Right ventricle myocardium superior (tissue), 1 donor: ENCODE data around the gene GOLPH3. TPM values are rescaled to one million over a fixed set of nuclear protein-coding genes. Genes with fewer than 3 reads are reported as not detected.
"Not testable (repeated sequence)": the region's sequence is repeated elsewhere in the genome, so short reads cannot be mapped to it uniquely, and the experiment has no call there.

Source experiments
- ATAC-seq: fragments of 200-7000 bp; cut with Tn5 transposase; one replicate; pipeline ENCODE4 v1.9.1; 2020; ENCODE audit warnings: mild to moderate bottlenecking; ENCODE audit not compliant: poor library complexity
- DNase-seq: peaks from one replicate; pipeline ENCODE4 v3.0.0-alpha.2; 2020
- intact Hi-C: fragments of 100-400 bp; cut with DNase I; formaldehyde crosslinking; loops from one replicate; pipeline ENCODE4 v1.11.2; 2022
- total RNA-seq: library from RNA; stranded (reverse); fragmentation: NEBNext Ultra II Directional; extraction: Animal tissue kit (Norgen Biotek cat#: 25700); gene quantifications from one replicate; pipeline ENCODE4 v1.2.1, GENCODE V29; 2021
- donor health status: DM: no; HTN: yes; CAD: no; lungs with severe emphysema.

The GOLPH3 gene
- total RNA-seq, 1 donor from 2014 or later, result 35.9 TPM

DNA sequence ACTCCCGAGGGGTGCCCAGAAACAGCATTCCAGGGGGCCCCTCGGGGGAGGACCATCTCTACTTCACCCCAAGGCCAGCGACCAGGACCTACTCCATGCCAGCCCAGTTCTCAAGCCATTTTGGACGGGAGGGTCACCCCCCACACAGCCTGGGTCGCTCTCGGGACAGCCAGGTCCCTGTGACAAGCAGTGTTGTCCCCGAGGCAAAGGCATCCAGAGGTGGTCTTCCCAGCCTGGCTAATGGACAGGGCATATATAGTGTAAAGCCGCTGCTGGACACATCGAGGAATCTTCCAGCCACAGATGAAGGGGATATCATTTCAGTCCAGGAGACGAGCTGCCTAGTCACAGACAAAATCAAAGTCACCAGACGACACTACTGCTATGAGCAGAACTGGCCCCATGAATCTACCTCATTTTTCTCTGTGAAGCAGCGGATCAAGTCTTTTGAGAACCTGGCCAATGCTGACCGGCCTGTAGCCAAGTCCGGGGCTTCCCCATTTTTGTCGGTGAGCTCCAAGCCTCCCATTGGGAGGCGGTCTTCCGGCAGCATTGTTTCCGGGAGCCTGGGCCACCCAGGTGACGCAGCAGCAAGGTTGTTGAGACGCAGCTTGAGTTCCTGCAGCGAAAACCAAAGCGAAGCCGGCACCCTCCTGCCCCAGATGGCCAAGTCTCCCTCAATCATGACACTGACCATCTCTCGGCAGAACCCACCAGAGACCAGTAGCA is 83.9 kb downstream of the GOLPH3 start:
- ATAC-seq (no peak), DNase-seq (no peak)
- intact Hi-C loops, result loop anchor here (5.0 to 10.0 kb wide), 2 partner anchors 263 to 505 kb away; no protein-coding TSS in a partner anchor

DNA sequence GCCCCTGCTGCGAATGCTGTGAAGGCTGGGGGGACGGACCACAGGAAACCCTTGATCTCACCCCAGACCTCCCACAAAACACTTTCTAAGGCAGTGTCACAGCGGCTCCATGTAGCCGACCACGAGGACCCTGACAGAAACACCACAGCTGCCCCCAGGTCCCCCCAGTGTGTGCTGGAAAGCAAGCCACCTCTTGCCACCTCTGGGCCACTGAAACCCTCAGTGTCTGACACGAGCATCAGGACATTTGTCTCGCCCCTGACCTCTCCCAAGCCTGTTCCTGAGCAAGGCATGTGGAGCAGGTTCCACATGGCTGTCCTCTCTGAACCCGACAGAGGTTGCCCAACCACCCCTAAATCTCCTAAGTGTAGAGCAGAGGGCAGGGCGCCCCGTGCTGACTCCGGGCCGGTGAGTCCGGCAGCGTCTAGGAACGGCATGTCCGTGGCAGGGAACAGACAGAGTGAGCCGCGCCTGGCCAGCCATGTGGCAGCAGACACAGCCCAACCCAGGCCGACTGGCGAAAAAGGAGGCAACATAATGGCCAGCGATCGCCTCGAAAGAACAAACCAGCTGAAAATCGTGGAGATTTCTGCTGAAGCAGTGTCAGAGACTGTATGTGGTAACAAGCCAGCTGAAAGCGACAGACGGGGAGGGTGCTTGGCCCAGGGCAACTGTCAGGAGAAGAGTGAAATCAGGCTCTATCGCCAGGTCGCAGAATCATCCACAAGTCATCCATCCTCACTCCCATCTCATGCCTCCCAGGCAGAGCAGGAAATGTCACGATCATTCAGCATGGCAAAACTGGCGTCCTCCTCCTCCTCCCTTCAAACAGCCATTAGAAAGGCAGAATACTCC is 84.7 kb downstream of the GOLPH3 start:
- no peak for DNase-seq
- intact Hi-C loops, result no loop called here
- ATAC-seq, result no peak

DNA sequence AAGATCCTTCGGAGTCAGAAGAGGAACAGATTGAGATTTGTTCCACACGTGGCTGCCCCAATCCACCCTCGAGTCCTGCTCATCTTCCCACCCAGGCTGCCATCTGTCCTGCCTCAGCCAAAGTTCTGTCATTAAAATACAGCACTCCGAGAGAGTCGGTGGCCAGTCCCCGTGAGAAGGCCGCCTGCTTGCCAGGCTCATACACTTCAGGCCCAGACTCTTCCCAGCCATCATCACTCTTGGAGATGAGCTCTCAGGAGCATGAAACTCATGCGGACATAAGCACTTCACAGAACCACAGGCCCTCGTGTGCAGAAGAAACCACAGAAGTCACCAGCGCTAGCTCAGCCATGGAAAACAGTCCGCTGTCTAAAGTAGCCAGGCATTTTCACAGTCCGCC is 85.9 kb downstream of the GOLPH3 start:
- intact Hi-C loops, result no loop called here
- DNase-seq (no peak), ATAC-seq (no peak)

DNA sequence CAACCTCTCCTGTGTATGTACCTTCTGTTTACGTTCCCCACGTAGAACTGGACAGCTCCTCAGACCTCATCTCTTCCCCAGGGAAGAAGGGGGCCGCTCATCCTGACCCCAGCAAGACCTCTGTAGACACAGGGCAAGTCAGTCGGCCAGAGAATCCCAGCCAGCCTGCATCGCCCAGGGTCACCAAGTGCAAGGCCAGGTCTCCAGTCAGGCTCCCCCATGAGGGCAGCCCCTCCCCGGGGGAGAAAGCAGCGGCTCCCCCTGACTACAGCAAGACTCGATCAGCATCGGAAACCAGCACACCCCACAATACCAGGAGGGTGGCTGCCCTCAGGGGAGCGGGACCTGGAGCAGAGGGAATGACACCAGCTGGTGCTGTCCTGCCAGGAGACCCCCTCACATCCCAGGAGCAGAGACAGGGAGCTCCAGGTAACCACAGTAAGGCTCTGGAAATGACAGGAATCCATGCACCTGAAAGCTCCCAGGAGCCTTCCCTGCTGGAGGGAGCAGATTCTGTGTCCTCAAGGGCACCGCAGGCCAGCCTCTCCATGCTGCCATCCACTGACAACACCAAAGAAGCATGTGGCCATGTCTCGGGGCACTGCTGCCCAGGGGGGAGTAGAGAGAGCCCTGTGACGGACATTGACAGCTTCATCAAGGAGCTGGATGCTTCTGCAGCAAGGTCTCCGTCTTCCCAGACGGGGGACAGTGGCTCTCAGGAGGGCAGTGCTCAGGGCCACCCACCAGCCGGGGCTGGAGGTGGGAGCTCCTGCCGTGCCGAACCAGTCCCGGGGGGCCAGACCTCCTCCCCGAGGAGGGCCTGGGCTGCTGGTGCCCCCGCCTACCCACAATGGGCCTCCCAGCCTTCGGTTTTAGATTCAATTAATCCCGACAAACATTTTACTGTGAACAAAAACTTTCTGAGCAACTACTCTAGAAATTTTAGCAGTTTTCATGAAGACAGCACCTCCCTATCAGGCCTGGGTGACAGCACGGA is 86.7 kb downstream of the GOLPH3 start:
- intact Hi-C loops, result no loop called here
- no peak for ATAC-seq
- no peak for DNase-seq

DNA sequence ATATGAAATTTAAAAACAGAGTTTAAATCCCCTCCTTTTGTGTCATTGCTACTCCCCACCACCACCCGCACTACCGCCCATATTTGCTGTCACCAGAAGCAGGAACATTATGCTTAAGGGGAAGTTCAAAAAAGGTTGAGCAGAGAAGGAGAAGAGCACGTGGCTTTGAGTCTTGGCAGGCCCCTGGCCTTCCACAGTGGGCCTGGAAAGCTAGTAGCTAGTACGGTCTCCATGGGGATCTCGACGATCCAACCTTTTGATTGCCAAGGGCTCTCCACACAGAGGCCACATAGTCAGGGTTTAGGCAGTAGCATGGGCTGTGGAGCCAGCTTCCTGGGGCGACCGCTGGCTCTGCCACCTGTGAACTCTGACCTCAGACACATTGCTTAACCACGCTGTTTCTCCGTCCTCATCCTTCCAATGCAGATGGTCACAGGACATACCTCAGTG is 90.1 kb downstream of the GOLPH3 start:
- ATAC-seq (peak; percentile 81), DNase-seq (peak; percentile 57)
- intact Hi-C loops, result no loop called here

DNA sequence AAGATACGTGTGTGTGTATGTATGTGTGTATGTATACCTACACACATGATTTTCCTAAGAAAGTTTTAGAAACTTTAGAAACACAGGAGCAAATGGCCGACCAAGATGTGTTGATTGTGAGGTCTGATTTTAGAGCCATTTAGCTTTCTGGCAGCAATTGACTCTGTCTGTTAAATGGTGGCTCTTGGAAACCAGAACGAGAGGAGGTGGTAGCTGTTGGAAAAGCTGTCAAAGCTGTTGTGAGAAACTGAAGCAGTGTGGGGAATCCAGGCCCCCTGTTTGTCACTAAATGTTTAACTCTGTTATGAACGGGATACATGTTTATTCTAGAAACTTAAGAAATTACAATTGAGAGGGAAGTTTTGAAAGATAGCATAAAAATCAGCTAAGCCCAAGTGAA is 91.4 kb downstream of the GOLPH3 start:
- ATAC-seq (no peak), DNase-seq (no peak)
- intact Hi-C loops, result no loop called here

DNA sequence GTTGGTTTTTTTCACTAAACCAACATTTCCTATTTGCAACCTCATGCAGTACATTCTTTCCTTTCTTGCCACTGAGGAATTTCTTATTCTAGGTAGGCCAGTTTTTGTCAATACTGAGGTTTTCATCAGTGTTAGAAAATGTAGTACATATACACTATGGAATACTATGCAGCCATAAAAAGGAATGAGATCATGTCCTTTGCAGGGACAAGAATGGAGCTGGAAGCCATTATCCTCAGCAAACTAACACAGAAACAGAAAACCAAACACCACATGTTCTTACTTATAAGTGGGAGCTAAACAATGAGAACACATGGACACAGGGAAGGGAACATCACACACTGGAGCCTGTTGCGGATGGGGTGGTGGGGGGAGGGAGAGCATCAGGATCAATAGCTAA is 93.6 kb downstream of the GOLPH3 start:
- intact Hi-C loops, ATAC-seq: not testable (repeated sequence)

DNA sequence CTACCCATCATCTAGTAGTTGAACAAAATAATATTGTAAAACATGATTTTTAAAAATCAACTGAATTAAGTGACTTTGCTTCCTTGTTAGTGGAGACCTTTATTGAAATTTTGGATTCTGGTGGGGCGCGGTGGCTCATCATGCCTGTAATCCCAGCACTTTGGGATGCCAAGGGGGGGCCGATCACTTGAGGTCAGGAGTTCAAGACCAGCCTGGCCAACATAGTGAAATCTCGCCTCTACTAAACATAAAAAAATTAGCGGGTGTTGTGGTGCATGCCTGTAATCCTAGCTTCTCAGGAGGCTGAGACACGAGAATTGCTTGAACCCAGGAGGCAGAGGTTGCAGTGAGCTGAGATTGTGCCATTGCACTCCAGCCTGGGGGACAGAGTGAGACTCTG is 95.3 kb downstream of the GOLPH3 start:
- ATAC-seq, DNase-seq: not testable (repeated sequence)
- intact Hi-C loops, result loop anchor here (5.0 kb wide), 1 partner anchor 252 kb away; no protein-coding TSS in a partner anchor

More for the DNA sequence above, 93.6 kb downstream of the GOLPH3 start:
- not testable (repeated sequence) for DNase-seq

DNA sequence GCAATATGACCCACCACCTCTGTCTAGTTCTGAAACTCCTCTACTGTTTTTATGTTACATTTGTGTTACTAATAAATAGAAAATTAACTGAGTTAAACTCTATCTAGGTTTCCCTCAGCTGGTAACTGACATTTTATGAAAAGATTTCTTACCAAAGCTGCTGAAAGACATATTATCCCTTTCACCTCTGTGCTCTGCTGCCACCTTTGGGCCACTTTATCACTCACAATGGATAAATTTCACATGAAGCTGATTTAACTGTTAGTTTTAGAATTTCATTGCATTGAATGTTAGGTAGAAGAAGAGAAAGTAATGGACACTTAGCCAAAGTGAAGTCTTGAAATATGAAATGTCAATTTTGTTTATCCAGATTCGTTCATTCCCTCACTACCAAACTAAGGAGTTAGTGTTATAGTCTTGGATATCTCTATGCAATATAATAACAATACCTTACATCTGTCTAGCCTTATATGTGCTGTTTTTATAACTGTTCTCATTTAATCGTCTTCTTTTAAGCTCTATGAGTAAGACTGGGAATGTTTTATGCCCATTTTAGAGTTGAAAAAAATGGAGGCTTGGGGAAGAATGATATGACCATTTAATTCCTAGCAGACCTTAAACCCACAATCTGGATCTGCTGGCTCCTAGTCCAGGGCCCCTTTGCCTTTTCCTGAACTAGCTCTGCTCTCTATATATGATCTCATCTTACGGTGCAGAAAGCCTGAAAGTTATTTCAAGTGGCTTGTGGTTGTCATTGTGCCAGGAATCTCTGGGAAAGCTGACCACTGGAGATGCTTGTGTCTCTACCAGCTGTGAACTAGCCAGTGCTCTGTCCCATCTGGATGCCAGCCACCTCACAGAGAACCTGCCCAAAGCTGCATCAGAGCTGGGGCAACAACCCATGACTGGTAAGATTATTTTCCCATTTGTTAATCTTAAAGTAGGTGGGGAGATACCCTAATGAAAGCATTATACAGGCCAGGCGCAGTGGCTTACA is 97.1 kb downstream of the GOLPH3 start:
- ATAC-seq, result peak; percentile 89
- intact Hi-C loops, result loop anchor here (5.0 kb wide), 1 partner anchor 250 kb away; no protein-coding TSS in a partner anchor
- peak; percentile 67 for DNase-seq

Other genes starting within 250 kb of the GOLPH3 start
- 14.6 TPM for gene MTMR12, start 138.6 kb upstream of the GOLPH3 start, total RNA-seq